Retinal pigment epithelial cell (primary cell): ENCODE results near the gene MPV17.

Experiments
- DNase-seq: peaks from one replicate; pipeline ENCODE4 v3.0.0-alpha.2; 2010; ENCODE audit warnings: low read depth
- H3K4me3 ChIP-seq: 2 replicates; pipeline ENCODE4 v1.5.1; 2011; ENCODE audit warnings: mild to moderate bottlenecking, low read length, control low read depth, moderate library complexity
- CTCF ChIP-seq: conservative IDR thresholded peaks from 2 replicates; pipeline ENCODE4 v1.5.1; 2011; ENCODE audit warnings: low read depth, low read length, control low read depth, inconsistent platforms

Gene MPV17

GRCh38 chr2:27312152-27312551 lies 10.7 kb downstream of the MPV17 start:
- TF ChIP-seq CTCF = no peak
- DNase-seq = no peak
- H3K4me3 ChIP-seq = no peak overlapping the region

- DNase-seq = no peak
- H3K4me3 ChIP-seq = no peak overlapping the region
- no peak for TF ChIP-seq CTCF
Measured at GRCh38 chr2:27309651-27310050, 13.2 kb downstream of the MPV17 start.

- no peak for DNase-seq
- no peak for TF ChIP-seq CTCF
- no peak within 1 kb of the TSS for H3K4me3 ChIP-seq
Measured at GRCh38 chr2:27308359-27308881, 14.5 kb downstream of the MPV17 start, which contains the start of gene UCN. UCN (minus strand) TSS chr2:27308445; CDS start chr2:27307895, 550 bp downstream.

- H3K4me3 ChIP-seq = no peak overlapping the region
- no peak for DNase-seq
Measured at GRCh38 chr2:27307545-27308358, 15.1 kb downstream of the MPV17 start.

GRCh38 chr2:27307287-27307544 lies 15.7 kb downstream of the MPV17 start:
- H3K4me3 ChIP-seq = no peak overlapping the region
- no peak for DNase-seq

More at GRCh38 chr2:27307545-27308358, 15.1 kb downstream of the MPV17 start:
- no peak for TF ChIP-seq CTCF

GRCh38 chr2:27306573-27307286 lies 16.2 kb downstream of the MPV17 start:
- TF ChIP-seq CTCF = peak; percentile 21
- no peak for DNase-seq
- H3K4me3 ChIP-seq = no peak overlapping the region

More at GRCh38 chr2:27307287-27307544, 15.7 kb downstream of the MPV17 start:
- TF ChIP-seq CTCF = no peak

GRCh38 chr2:27306136-27306535 lies 16.8 kb downstream of the MPV17 start:
- no peak for DNase-seq
- no peak for TF ChIP-seq CTCF
- no peak overlapping the region for H3K4me3 ChIP-seq
